Astrocyte (in vitro differentiated cells and primary cell): Measurements from ENCODE around the gene RALGAPA2. TPM values are rescaled to one million over a fixed set of nuclear protein-coding genes. Genes with fewer than 3 reads are reported as not detected.

Experiments
- DNase-seq: peaks from one replicate; pipeline ENCODE4 v3.0.0-alpha.2; 2010; ENCODE audit warnings: low read depth
- FAIRE-seq: peaks from 2 replicates; lab custom pipeline; 2011; peaks lifted over from hg19 to GRCh38; lab: Jason Lieb, UNC
- H2AFZ ChIP-seq: 2 replicates; pipeline ENCODE4 v1.6.0; 2012; ENCODE audit warnings: low read depth, low read length, inconsistent platforms
- H3K27ac ChIP-seq: 2 replicates; pipeline ENCODE4 v1.5.1; 2011; ENCODE audit warnings: low read depth, low read length, inconsistent platforms
- H3K27me3 ChIP-seq: 2 replicates; pipeline ENCODE4 v1.6.0; 2011; ENCODE audit warnings: low read length, inconsistent platforms; ENCODE audit not compliant: insufficient read depth
- H3K36me3 ChIP-seq: 2 replicates; pipeline ENCODE4 v1.5.1; 2011; ENCODE audit warnings: low read length, inconsistent platforms; ENCODE audit not compliant: insufficient read depth
- H3K4me1 ChIP-seq: 2 replicates; pipeline ENCODE4 v1.5.1; 2011; ENCODE audit warnings: low read length, inconsistent platforms; ENCODE audit not compliant: insufficient read depth
- H3K4me2 ChIP-seq: 2 replicates; pipeline ENCODE4 v1.6.0; 2012; ENCODE audit warnings: low read length, inconsistent platforms
- H3K4me3 ChIP-seq: 2 replicates; pipeline ENCODE4 v1.5.1; 2011; ENCODE audit warnings: low read depth, mild to moderate bottlenecking, low read length, inconsistent platforms; ENCODE audit not compliant: insufficient read depth
- H3K79me2 ChIP-seq: 2 replicates; pipeline ENCODE4 v1.6.0; 2012; ENCODE audit warnings: mild to moderate bottlenecking, low read length, inconsistent platforms; ENCODE audit not compliant: insufficient read depth
- H3K9ac ChIP-seq: 2 replicates; pipeline ENCODE4 v1.6.0; 2012; ENCODE audit warnings: mild to moderate bottlenecking, low read length, inconsistent platforms
- H3K9me3 ChIP-seq: 2 replicates; pipeline ENCODE4 v1.5.1; 2012; ENCODE audit warnings: low read depth, mild to moderate bottlenecking, low read length, inconsistent platforms; ENCODE audit not compliant: insufficient read depth
- H4K20me1 ChIP-seq: 2 replicates; pipeline ENCODE4 v1.6.0; 2012; ENCODE audit warnings: low read length, inconsistent platforms; ENCODE audit not compliant: insufficient read depth
- H3K27ac Mint-ChIP-seq: one replicate; pipeline ENCODE4 v1.8.0; 2021; ENCODE audit warnings: mild to moderate bottlenecking, mixed read lengths; ENCODE audit not compliant: unreplicated experiment
- H3K27me3 Mint-ChIP-seq: one replicate; pipeline ENCODE4 v1.8.0; 2021; ENCODE audit warnings: low read depth, mixed read lengths; ENCODE audit not compliant: unreplicated experiment
- H3K36me3 Mint-ChIP-seq: one replicate; pipeline ENCODE4 v1.8.0; 2021; ENCODE audit warnings: low read depth, mixed read lengths; ENCODE audit not compliant: unreplicated experiment
- H3K4me1 Mint-ChIP-seq: one replicate; pipeline ENCODE4 v1.8.0; 2021; ENCODE audit warnings: low read depth, mixed read lengths; ENCODE audit not compliant: unreplicated experiment
- H3K4me3 Mint-ChIP-seq: one replicate; pipeline ENCODE4 v1.8.0; 2021; ENCODE audit warnings: mild to moderate bottlenecking, moderate library complexity, mixed read lengths; ENCODE audit not compliant: unreplicated experiment
- H3K9me3 Mint-ChIP-seq: one replicate; pipeline ENCODE4 v1.8.0; 2021; ENCODE audit warnings: mild to moderate bottlenecking, mixed read lengths; ENCODE audit not compliant: unreplicated experiment
- CTCF ChIP-seq: IDR thresholded peaks from 2 replicates; pipeline ENCODE4 v1.5.1; 2011; ENCODE audit warnings: low read depth, mild to moderate bottlenecking, inconsistent platforms, low read length, moderate library complexity; ENCODE audit not compliant: insufficient read depth
- EZH2 ChIP-seq: IDR thresholded peaks from 2 replicates; pipeline ENCODE4 v1.6.1; 2012; ENCODE audit warnings: mild to moderate bottlenecking, low read length, inconsistent platforms; ENCODE audit not compliant: insufficient read depth
- total RNA-seq: library from RNA; stranded (reverse); gene quantifications from 2 replicates; pipeline ENCODE4 v1.2.1, GENCODE V29; 2021

Gene RALGAPA2
- total RNA-seq, 1 donor from 2014 or later = 6.6 TPM

- no peaks in the 10 kb centered on the region for H4K20me1 ChIP-seq
- FAIRE-seq = no peak
- H3K36me3 Mint-ChIP-seq = peaks cover 3% of the 10 kb centered on the region
- no peaks in the 10 kb centered on the region for H3K4me1 Mint-ChIP-seq
- no peak overlapping the region for H3K4me2 ChIP-seq
- no peak overlapping the region for H3K4me3 Mint-ChIP-seq
- no peaks in the 10 kb centered on the region for H3K9me3 Mint-ChIP-seq
- no peaks in the 10 kb centered on the region for H3K9me3 ChIP-seq
- no peak overlapping the region for H3K4me3 ChIP-seq
- no peaks in the 10 kb centered on the region for H3K36me3 ChIP-seq
- H2AFZ ChIP-seq = no peak overlapping the region
- TF ChIP-seq EZH2 (no peak), CTCF (no peak)
- H3K9ac ChIP-seq = no peak overlapping the region
- DNase-seq = no peak
- no peak overlapping the region for H3K27ac Mint-ChIP-seq
- H3K4me1 ChIP-seq = no peaks in the 10 kb centered on the region
- no peaks in the 10 kb centered on the region for H3K79me2 ChIP-seq
- H3K27me3 ChIP-seq = no peaks in the 10 kb centered on the region
- no peak overlapping the region for H3K27ac ChIP-seq
- peaks cover 12% of the 10 kb centered on the region for H3K27me3 Mint-ChIP-seq
Measured at GRCh38 chr20:20401991-20402390, 310.5 kb downstream of the RALGAPA2 start.

GRCh38 chr20:20399531-20400500 is 312.6 kb downstream of the RALGAPA2 start:
- H3K9me3 Mint-ChIP-seq = no peaks in the 10 kb centered on the region
- no peaks in the 10 kb centered on the region for H3K79me2 ChIP-seq
- H3K27ac ChIP-seq = no peak overlapping the region
- DNase-seq = no peak
- H2AFZ ChIP-seq = no peak overlapping the region
- H3K4me3 ChIP-seq = no peak overlapping the region
- H3K27me3 ChIP-seq = no peaks in the 10 kb centered on the region
- H3K27me3 Mint-ChIP-seq = peaks cover 7% of the 10 kb centered on the region
- no peaks in the 10 kb centered on the region for H3K36me3 ChIP-seq
- peaks cover 3% of the 10 kb centered on the region for H3K36me3 Mint-ChIP-seq
- H3K4me3 Mint-ChIP-seq = no peak overlapping the region
- H4K20me1 ChIP-seq = no peaks in the 10 kb centered on the region
- no peak overlapping the region for H3K4me2 ChIP-seq
- no peaks in the 10 kb centered on the region for H3K9me3 ChIP-seq
- FAIRE-seq = no peak
- no peak overlapping the region for H3K9ac ChIP-seq
- no peaks in the 10 kb centered on the region for H3K4me1 ChIP-seq
- no peak for TF ChIP-seq CTCF
- TF ChIP-seq EZH2 = no peak
- no peaks in the 10 kb centered on the region for H3K4me1 Mint-ChIP-seq
- no peak overlapping the region for H3K27ac Mint-ChIP-seq

DNA sequence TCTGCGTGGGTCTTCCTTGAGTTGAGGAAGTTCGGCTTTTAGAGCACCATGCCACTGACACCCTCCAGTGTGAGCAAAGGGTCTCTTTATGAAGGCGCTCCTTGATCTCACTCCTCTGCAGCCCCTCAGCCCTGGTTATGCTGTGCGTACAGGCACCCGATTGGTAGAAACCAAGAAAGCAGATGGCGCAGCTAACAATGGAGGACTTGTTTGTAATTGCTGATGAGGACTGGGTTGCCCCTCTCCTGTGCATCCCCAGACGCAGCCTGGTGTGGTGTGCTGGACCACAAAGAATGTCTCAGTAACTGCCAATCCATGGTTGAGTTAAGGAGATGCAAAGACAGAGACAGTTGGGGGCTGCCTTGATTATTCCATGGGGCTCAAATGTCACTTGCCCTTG is 314.3 kb downstream of the RALGAPA2 start:
- Histone ChIP-seq H4K20me1 (no peaks in the 10 kb centered on the region), H3K27ac (no peak overlapping the region), H3K79me2 (no peaks in the 10 kb centered on the region), H2AFZ (no peak overlapping the region), H3K27me3 (no peaks in the 10 kb centered on the region), H3K9me3 (no peaks in the 10 kb centered on the region), H3K9ac (no peak overlapping the region), H3K4me3 (no peak overlapping the region), H3K4me1 (no peaks in the 10 kb centered on the region), H3K4me2 (no peak overlapping the region), H3K36me3 (no peaks in the 10 kb centered on the region)
- H3K4me3 Mint-ChIP-seq = no peak overlapping the region
- H3K27me3 Mint-ChIP-seq = peaks cover 7% of the 10 kb centered on the region
- no peak overlapping the region for H3K27ac Mint-ChIP-seq
- peaks cover 3% of the 10 kb centered on the region for H3K36me3 Mint-ChIP-seq
- TF ChIP-seq CTCF (no peak), EZH2 (no peak)
- no peaks in the 10 kb centered on the region for H3K4me1 Mint-ChIP-seq
- peaks cover 2% of the 10 kb centered on the region for H3K9me3 Mint-ChIP-seq
- no peak for FAIRE-seq
- DNase-seq = no peak
